GM21447 (cell line): ENCODE measurements around the gene MTA1.

Experiments used
- ATAC-seq: cut with Tn5 transposase; IDR thresholded peaks from one replicate; pipeline ENCODE4 v1.9.1; 2021; ENCODE audit not compliant: unreplicated experiment

The MTA1 gene

GRCh38 chr14:105440554-105440900 is 20.9 kb downstream of the MTA1 start:
- no peak for ATAC-seq

- no peak for ATAC-seq
These were observed 21.4 kb downstream of the MTA1 start for GRCh38 chr14:105440992-105441391.

- ATAC-seq = no peak
These were observed 22.5 kb downstream of the MTA1 start for GRCh38 chr14:105442125-105442524.

GRCh38 chr14:105442834-105443233 is 23.2 kb downstream of the MTA1 start:
- no peak for ATAC-seq

GRCh38 chr14:105444859-105445258 is 25.2 kb downstream of the MTA1 start:
- ATAC-seq = no peak

GRCh38 chr14:105445290-105445689 is 25.7 kb downstream of the MTA1 start:
- ATAC-seq = no peak

- ATAC-seq = no peak
These were observed 26.5 kb downstream of the MTA1 start for GRCh38 chr14:105445901-105446845.

GRCh38 chr14:105446971-105447370 is 27.3 kb downstream of the MTA1 start:
- ATAC-seq = no peak

GRCh38 chr14:105447651-105448640 is 28.3 kb downstream of the MTA1 start:
- no peak for ATAC-seq

GRCh38 chr14:105448706-105449111 is 29.1 kb downstream of the MTA1 start:
- no peak for ATAC-seq

- ATAC-seq = no peak
These were observed 29.9 kb downstream of the MTA1 start for GRCh38 chr14:105449276-105450122.

GRCh38 chr14:105450123-105450505 is 30.5 kb downstream of the MTA1 start:
- no peak for ATAC-seq

GRCh38 chr14:105450864-105451720 is 31.5 kb downstream of the MTA1 start:
- no peak for ATAC-seq

- ATAC-seq = no peak
These were observed 33.3 kb downstream of the MTA1 start for GRCh38 chr14:105452963-105453362.

- ATAC-seq = no peak
These were observed 34.2 kb downstream of the MTA1 start for GRCh38 chr14:105453847-105454246.

- no peak for ATAC-seq
These were observed 35.5 kb downstream of the MTA1 start for GRCh38 chr14:105455086-105455640.

GRCh38 chr14:105455766-105456660 is 36.4 kb downstream of the MTA1 start:
- no peak for ATAC-seq
